Articular chondrocyte of knee joint (primary cell): Measurements from ENCODE around the gene MKRN1. TPM values are rescaled to one million over a fixed set of nuclear protein-coding genes. Genes with fewer than 3 reads are reported as not detected.

Experiments
- total RNA-seq: library from RNA; depleted of rRNA; stranded (reverse); fragments of >200 nt; gene quantifications from 2 replicates; pipeline ENCODE4 v1.2.3, GENCODE V29; 2012

Gene MKRN1, protein sequence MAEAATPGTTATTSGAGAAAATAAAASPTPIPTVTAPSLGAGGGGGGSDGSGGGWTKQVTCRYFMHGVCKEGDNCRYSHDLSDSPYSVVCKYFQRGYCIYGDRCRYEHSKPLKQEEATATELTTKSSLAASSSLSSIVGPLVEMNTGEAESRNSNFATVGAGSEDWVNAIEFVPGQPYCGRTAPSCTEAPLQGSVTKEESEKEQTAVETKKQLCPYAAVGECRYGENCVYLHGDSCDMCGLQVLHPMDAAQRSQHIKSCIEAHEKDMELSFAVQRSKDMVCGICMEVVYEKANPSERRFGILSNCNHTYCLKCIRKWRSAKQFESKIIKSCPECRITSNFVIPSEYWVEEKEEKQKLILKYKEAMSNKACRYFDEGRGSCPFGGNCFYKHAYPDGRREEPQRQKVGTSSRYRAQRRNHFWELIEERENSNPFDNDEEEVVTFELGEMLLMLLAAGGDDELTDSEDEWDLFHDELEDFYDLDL
- total RNA-seq = 65.6 and 67.3 TPM in 2 replicates

GRCh38 chr7:140479062-140479738 is at the start of gene MKRN1:
MKRN1 (minus strand) TSS chr7:140479505; CDS start chr7:140479344, 161 bp downstream.

DNA sequence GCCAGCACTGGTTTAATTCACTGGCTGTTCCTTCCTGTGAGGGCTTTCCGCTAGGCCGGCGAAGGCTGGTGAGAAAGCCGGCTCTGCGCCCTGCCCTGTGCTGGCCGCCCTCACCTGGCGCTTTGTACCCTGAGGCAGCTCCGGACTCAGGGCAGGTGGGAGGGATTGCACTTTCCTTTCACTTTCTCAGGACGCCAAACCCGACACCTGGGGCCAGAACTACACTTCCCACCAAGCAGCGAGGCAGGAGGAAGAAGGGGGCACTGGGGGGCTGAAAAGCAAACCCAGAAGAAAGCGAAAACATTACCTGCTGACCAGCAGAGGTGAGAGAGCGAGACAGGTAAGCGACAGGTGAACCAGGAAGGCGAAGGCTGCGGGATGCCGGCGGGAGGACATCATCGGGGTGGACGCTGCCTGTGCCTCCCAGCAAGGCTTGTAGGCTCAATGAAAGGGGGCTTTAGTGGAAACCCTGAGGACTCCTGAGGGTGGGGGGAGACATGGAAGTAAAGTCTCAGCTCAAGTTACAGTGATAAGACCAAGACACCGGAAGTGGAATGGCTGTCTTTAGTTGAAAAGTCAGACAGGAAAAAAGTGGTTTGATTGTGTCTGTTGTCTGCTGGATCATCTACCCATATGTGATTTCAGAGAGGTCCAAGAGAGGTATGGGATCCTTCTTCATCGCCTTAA is 75.3 kb downstream of the MKRN1 start, which contains the start of gene RAB19:
TSS of gene RAB19 (plus strand) at position 181 of the 687 bp plus-strand sequence. CDS start 3,589 bp downstream, outside the sequence.

Other genes with a start within 250 kb of the MKRN1 start
- gene SLC37A3, start 81.0 kb downstream of the MKRN1 start, total RNA-seq = 49.2 and 58.7 TPM in 2 replicates
- 0.22 TPM in 1 of 2 replicates, not detected in the other for gene RAB19, start 75.4 kb downstream of the MKRN1 start, total RNA-seq
- gene DENND2A, start 161.3 kb upstream of the MKRN1 start, total RNA-seq = 0.78 and 0.97 TPM in 2 replicates
- gene ADCK2, start 193.4 kb upstream of the MKRN1 start, total RNA-seq = 15.8 and 18.7 TPM in 2 replicates
- gene NDUFB2, start 217.2 kb upstream of the MKRN1 start, total RNA-seq = 128 and 181 TPM in 2 replicates